Keratinocyte (primary cell): ENCODE measurements around the gene RNF144B. TPM values are rescaled to one million over a fixed set of nuclear protein-coding genes. Genes with fewer than 3 reads are reported as not detected.
"Not testable (repeated sequence)": the region's sequence is repeated elsewhere in the genome, so short reads cannot be mapped to it uniquely, and the experiment has no call there.

ENCODE experiments used
- DNase-seq: peaks from one replicate; pipeline ENCODE4 v3.0.0-alpha.2; 2011; ENCODE audit warnings: low read depth, missing footprints, low spot score
- FAIRE-seq: peaks from 2 replicates; lab custom pipeline; 2011; peaks lifted over from hg19 to GRCh38; lab: Jason Lieb, UNC
- H2AFZ ChIP-seq: 2 replicates; pipeline ENCODE4 v1.6.0; 2012; ENCODE audit warnings: low read length, control low read depth, inconsistent platforms; ENCODE audit not compliant: control insufficient read depth
- H3K27ac ChIP-seq: 2 replicates; pipeline ENCODE4 v1.5.1; 2011; ENCODE audit warnings: low read length; ENCODE audit not compliant: control insufficient read depth, insufficient read depth
- H3K27me3 ChIP-seq: 3 replicates; pipeline ENCODE4 v1.6.0; 2011; ENCODE audit warnings: low read length; ENCODE audit not compliant: control insufficient read depth, insufficient read depth; ENCODE audit errors: extremely low read depth
- H3K36me3 ChIP-seq, 2 experiments: 2 replicates in 1 of 2; 3 replicates in 1 of 2; pipeline ENCODE4 v1.5.1; 2011; ENCODE audit warnings: low read length in 2 of 2, mild to moderate bottlenecking in 1 of 2; ENCODE audit not compliant: control insufficient read depth in 2 of 2, insufficient read depth in 2 of 2; ENCODE audit errors: extremely low read depth in 1 of 2
- H3K4me1 ChIP-seq: 3 replicates; pipeline ENCODE4 v1.5.1; 2011; ENCODE audit warnings: low read length; ENCODE audit not compliant: control insufficient read depth, insufficient read depth; ENCODE audit errors: extremely low read depth
- H3K4me2 ChIP-seq: 3 replicates; pipeline ENCODE4 v1.6.0; 2011; ENCODE audit warnings: low read depth, low read length; ENCODE audit not compliant: control insufficient read depth, insufficient read depth; ENCODE audit errors: extremely low read depth
- H3K4me3 ChIP-seq, 3 experiments: fragments of 200-600 bp in 1 of 3; sonication (generic) in 1 of 3; 2 replicates in 2 of 3; 3 replicates in 1 of 3; pipeline ENCODE4 v1.5.1; 2011 to 2016; ENCODE audit warnings: low read length in 3 of 3, mild to moderate bottlenecking in 3 of 3, control low read depth in 2 of 3, inconsistent platforms in 1 of 3, low read depth in 1 of 3, mixed read lengths in 1 of 3, mixed run types in 1 of 3, moderate library complexity in 1 of 3; ENCODE audit not compliant: control insufficient read depth in 2 of 3, insufficient read depth in 2 of 3; ENCODE audit errors: extremely low read depth in 1 of 3
- H3K79me2 ChIP-seq: 2 replicates; pipeline ENCODE4 v1.6.0; 2012; ENCODE audit warnings: low read length; ENCODE audit not compliant: control insufficient read depth, insufficient read depth
- H3K9ac ChIP-seq: 3 replicates; pipeline ENCODE4 v1.6.0; 2011; ENCODE audit warnings: low read length; ENCODE audit not compliant: control insufficient read depth, insufficient read depth; ENCODE audit errors: extremely low read depth
- H3K9me1 ChIP-seq: 3 replicates; pipeline ENCODE4 v1.6.0; 2011; ENCODE audit warnings: low read length; ENCODE audit not compliant: control insufficient read depth, insufficient read depth; ENCODE audit errors: extremely low read depth
- H3K9me3 ChIP-seq: 2 replicates; pipeline ENCODE4 v1.5.1; 2012; ENCODE audit warnings: low read depth, low read length; ENCODE audit not compliant: control insufficient read depth
- H4K20me1 ChIP-seq: 3 replicates; pipeline ENCODE4 v1.6.0; 2011; ENCODE audit warnings: low read length; ENCODE audit not compliant: control insufficient read depth, insufficient read depth; ENCODE audit errors: extremely low read depth
- EZH2 ChIP-seq: IDR thresholded peaks from one replicate; pipeline ENCODE4 v1.6.1; 2012; ENCODE audit warnings: inconsistent platforms, mild to moderate bottlenecking, low read length, moderate library complexity
- dilution Hi-C: fragments of 300-500 bp; cut with MboI; formaldehyde crosslinking; loops from one replicate; pipeline ENCODE4 v1.7.0; 2020; ENCODE audit warnings: low sequenced_read_pairs; ENCODE audit not compliant: extremely low pct_ligation_motif_present
- polyA plus RNA-seq, 5 experiments: library from polyadenylated mRNA; depleted of rRNA in 3 of 5; stranded (reverse) in 3 of 5; stranded (forward) in 1 of 5; unstranded in 1 of 5; fragments of >200 nt; gene quantifications; 1 replicate in 1 of 5; 2 replicates in 3 of 5; 3 replicates in 1 of 5; pipeline versions ENCODE4 v1.2.1 to v1.2.3, GENCODE V29; 2011 to 2012; ENCODE audit warnings: missing spikeins in 2 of 5, low read depth in 1 of 5, low replicate concordance in 1 of 5
- TF ChIP-seq, protein P1 (sequence below), 3 experiments: IDR thresholded peaks in 1 of 3; conservative IDR thresholded peaks in 1 of 3; optimal IDR thresholded peaks in 1 of 3; 2 replicates in 2 of 3; 3 replicates in 1 of 3; pipeline versions ENCODE3 to v1.5.1; 2011; ENCODE audit warnings: low read length in 3 of 3, mild to moderate bottlenecking in 3 of 3, moderate library complexity in 2 of 3, control low read depth in 1 of 3, inconsistent platforms in 1 of 3; ENCODE audit not compliant: insufficient read depth in 2 of 3; ENCODE audit errors: extremely low read depth in 1 of 3

RNF144B gene
- polyA plus RNA-seq, 1 donor (not counting 4 experiments of a cell fraction or from before 2014, with no cell fraction given) = 9.0 TPM

DNA sequence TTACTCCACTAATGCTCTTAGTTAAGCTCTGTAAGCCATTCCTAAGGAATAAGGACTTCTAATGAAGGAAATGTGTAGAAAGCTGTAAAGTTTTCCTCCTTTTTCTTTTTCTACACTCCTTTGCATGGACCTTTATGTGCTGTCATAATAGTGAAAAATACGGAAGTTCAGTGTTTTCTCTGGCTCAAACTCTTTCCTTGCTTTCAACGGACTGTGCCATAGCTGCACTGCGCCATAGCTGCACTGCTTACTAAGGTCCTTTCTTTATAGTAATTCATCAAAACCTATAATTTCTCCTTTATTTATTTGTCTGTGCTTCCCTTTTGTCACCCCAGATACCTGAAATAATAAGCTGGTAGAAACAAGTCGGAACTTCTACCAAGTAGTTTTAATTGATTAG is 67.3 kb downstream of the RNF144B start:
- no peaks in the 10 kb centered on the region for H3K4me1 ChIP-seq
- H3K4me3 ChIP-seq = no peak overlapping the region
- H3K27ac ChIP-seq = no peak overlapping the region
- dilution Hi-C loops = no loop called here
- H2AFZ ChIP-seq = no peak overlapping the region
- no peaks in the 10 kb centered on the region for H4K20me1 ChIP-seq
- no peak overlapping the region for H3K9ac ChIP-seq
- no peak overlapping the region for H3K4me2 ChIP-seq
- no peaks in the 10 kb centered on the region for H3K9me3 ChIP-seq
- H3K9me1 ChIP-seq = no peaks in the 10 kb centered on the region
- H3K79me2 ChIP-seq = peaks cover 3% of the 10 kb centered on the region
- no peak for FAIRE-seq
- H3K36me3 ChIP-seq = peaks cover 4 to 12% of the 10 kb centered on the region in 2 experiments
- DNase-seq = no peak
- TF ChIP-seq, protein P1, sequence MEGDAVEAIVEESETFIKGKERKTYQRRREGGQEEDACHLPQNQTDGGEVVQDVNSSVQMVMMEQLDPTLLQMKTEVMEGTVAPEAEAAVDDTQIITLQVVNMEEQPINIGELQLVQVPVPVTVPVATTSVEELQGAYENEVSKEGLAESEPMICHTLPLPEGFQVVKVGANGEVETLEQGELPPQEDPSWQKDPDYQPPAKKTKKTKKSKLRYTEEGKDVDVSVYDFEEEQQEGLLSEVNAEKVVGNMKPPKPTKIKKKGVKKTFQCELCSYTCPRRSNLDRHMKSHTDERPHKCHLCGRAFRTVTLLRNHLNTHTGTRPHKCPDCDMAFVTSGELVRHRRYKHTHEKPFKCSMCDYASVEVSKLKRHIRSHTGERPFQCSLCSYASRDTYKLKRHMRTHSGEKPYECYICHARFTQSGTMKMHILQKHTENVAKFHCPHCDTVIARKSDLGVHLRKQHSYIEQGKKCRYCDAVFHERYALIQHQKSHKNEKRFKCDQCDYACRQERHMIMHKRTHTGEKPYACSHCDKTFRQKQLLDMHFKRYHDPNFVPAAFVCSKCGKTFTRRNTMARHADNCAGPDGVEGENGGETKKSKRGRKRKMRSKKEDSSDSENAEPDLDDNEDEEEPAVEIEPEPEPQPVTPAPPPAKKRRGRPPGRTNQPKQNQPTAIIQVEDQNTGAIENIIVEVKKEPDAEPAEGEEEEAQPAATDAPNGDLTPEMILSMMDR (optimal IDR thresholded peaks at IDR 0.05 in 1 of 3, IDR thresholded peaks at IDR 0.05 in 1 of 3, conservative IDR thresholded peaks at IDR 0.05 in 1 of 3; ENCODE audit: extremely low read depth in 1 of 3, insufficient read depth in 2 of 3, low read length in 3 of 3) = no peak
- TF ChIP-seq EZH2 = no peak
- H3K27me3 ChIP-seq = no peaks in the 10 kb centered on the region

DNA sequence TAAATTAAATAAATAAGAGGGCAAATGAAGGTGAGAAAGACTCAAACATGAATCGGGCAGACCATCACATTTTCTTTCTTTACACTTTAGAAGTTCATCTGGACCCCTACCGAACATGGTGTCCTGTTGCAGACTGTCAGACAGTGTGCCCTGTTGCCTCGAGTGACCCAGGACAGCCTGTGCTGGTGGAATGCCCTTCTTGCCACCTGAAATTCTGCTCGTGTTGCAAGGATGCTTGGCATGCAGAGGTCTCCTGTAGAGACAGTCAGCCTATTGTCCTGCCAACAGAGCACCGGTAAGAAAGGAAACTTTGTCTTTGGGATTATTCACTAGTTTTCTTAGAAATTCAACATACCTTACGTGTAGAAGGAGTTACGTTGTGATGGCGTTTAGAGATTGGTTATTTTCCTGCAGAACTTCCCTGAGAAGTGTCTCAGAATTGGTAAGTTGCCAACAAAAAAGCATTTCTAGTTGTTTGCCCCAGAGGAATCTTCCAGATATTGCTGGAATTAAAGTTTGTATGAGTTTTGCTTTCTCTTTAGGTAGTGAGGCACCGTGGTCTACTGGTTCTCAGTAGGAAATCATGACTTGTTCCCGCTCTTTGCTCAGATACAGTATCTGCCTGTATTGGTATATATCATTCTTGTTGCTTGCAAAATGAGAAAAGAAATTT is 70.1 kb downstream of the RNF144B start:
- no peak overlapping the region for H3K9ac ChIP-seq
- DNase-seq (no peak), FAIRE-seq (no peak)
- H3K4me1 ChIP-seq = no peaks in the 10 kb centered on the region
- H3K27ac ChIP-seq = no peak overlapping the region
- H4K20me1 ChIP-seq = no peaks in the 10 kb centered on the region
- H3K79me2 ChIP-seq = peaks cover 3% of the 10 kb centered on the region
- H3K4me3 ChIP-seq = no peak overlapping the region
- no peaks in the 10 kb centered on the region for H3K9me3 ChIP-seq
- TF ChIP-seq, protein P1 (optimal IDR thresholded peaks at IDR 0.05 in 1 of 3, IDR thresholded peaks at IDR 0.05 in 1 of 3, conservative IDR thresholded peaks at IDR 0.05 in 1 of 3; ENCODE audit: extremely low read depth in 1 of 3, insufficient read depth in 2 of 3, low read length in 3 of 3) = no peak
- TF ChIP-seq EZH2 = no peak
- no peak overlapping the region for H2AFZ ChIP-seq
- no peak overlapping the region for H3K4me2 ChIP-seq
- H3K36me3 ChIP-seq = peaks cover 6 to 27% of the 10 kb centered on the region in 2 experiments
- dilution Hi-C loops = no loop called here
- H3K27me3 ChIP-seq = no peaks in the 10 kb centered on the region
- no peaks in the 10 kb centered on the region for H3K9me1 ChIP-seq

DNA sequence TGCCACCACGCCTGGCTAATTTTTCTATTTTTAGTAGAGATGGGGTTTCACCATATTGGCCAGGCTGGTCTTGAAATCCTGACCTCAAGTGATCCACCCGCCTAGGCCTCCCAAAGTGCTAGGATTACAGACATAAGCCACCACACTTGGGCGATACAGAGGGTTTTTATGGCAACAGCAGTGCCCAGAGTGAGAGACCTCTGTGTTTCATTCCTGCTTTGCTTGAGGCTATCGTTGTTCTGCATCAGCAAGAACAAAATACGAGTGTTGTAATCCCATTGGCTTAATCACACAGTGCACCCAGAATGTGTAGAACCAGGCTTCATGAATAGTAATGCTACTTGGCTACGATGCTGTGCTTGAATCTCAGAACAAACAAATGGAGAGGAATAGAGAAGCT is 70.9 kb downstream of the RNF144B start:
- dilution Hi-C loops, H3K4me1 ChIP-seq, H3K9me1 ChIP-seq, H4K20me1 ChIP-seq, H3K9me3 ChIP-seq, H3K79me2 ChIP-seq, H3K9ac ChIP-seq, H2AFZ ChIP-seq, H3K4me2 ChIP-seq, H3K4me3 ChIP-seq, H3K27me3 ChIP-seq, H3K27ac ChIP-seq, DNase-seq, FAIRE-seq: not testable (repeated sequence)
- peaks cover 7 to 27% of the 10 kb centered on the region in 2 experiments for H3K36me3 ChIP-seq
